H9 (cell line): ENCODE measurements around the gene SSBP2. TPM values are rescaled to one million over a fixed set of nuclear protein-coding genes. Genes with fewer than 3 reads are reported as not detected.

Experiments used
- DNase-seq: peaks from one replicate; pipeline ENCODE4 v3.0.0-alpha.2; 2017
- H2AFZ ChIP-seq: one replicate; pipeline ENCODE4 v1.6.1; 2013; ENCODE audit warnings: mild to moderate bottlenecking, low read length, control low read depth, moderate library complexity
- H2AK5ac ChIP-seq: 2 replicates; pipeline ENCODE4 v1.6.1; 2013; ENCODE audit warnings: low read length, control low read depth, mixed read lengths; ENCODE audit not compliant: insufficient read length
- H2BK120ac ChIP-seq: one replicate; pipeline ENCODE4 v1.6.1; 2013; ENCODE audit warnings: low read depth, mild to moderate bottlenecking, low read length, control low read depth, inconsistent platforms; ENCODE audit not compliant: poor library complexity, severe bottlenecking
- H2BK12ac ChIP-seq: 2 replicates; pipeline ENCODE4 v1.6.1; 2013; ENCODE audit warnings: low read length, control low read depth, mixed read lengths, low read depth; ENCODE audit not compliant: insufficient read length
- H2BK15ac ChIP-seq: 2 replicates; pipeline ENCODE4 v1.6.1; 2013; ENCODE audit warnings: low read depth, low read length, control low read depth
- H2BK20ac ChIP-seq: one replicate; pipeline ENCODE4 v1.6.1; 2013; ENCODE audit warnings: low read depth, mild to moderate bottlenecking, low read length, control low read depth, inconsistent platforms; ENCODE audit not compliant: poor library complexity, severe bottlenecking
- H2BK5ac ChIP-seq: 2 replicates; pipeline ENCODE4 v1.6.1; 2013; ENCODE audit warnings: low read length, control low read depth, mixed read lengths; ENCODE audit not compliant: insufficient read length
- H3K14ac ChIP-seq: 2 replicates; pipeline ENCODE4 v1.6.1; 2013; ENCODE audit warnings: low read length, control low read depth; ENCODE audit not compliant: insufficient read depth
- H3K18ac ChIP-seq: 2 replicates; pipeline ENCODE4 v1.6.1; 2013; ENCODE audit warnings: low read depth, mild to moderate bottlenecking, mixed read lengths, low read length, control low read depth; ENCODE audit not compliant: insufficient read length
- H3K23ac ChIP-seq: 2 replicates; pipeline ENCODE4 v1.6.1; 2013; ENCODE audit warnings: low read length, control low read depth, mixed read lengths, low read depth; ENCODE audit not compliant: insufficient read length
- H3K23me2 ChIP-seq: 2 replicates; pipeline ENCODE4 v1.6.1; 2013; ENCODE audit warnings: low read depth, mild to moderate bottlenecking, mixed read lengths, low read length, control low read depth; ENCODE audit not compliant: insufficient read length, poor library complexity, severe bottlenecking
- H3K27ac ChIP-seq: 2 replicates; pipeline ENCODE4 v1.5.1; 2013; ENCODE audit warnings: low read length, control low read depth, mixed read lengths, low read depth; ENCODE audit not compliant: insufficient read length
- H3K27me3 ChIP-seq: 2 replicates; pipeline ENCODE4 v1.6.1; 2013; ENCODE audit warnings: low read length, control low read depth, inconsistent platforms; ENCODE audit not compliant: insufficient read depth
- H3K4ac ChIP-seq: 2 replicates; pipeline ENCODE4 v1.6.1; 2013; ENCODE audit warnings: low read depth, mild to moderate bottlenecking, control low read depth, inconsistent platforms, low read length, moderate library complexity
- H3K4me1 ChIP-seq: 2 replicates; pipeline ENCODE4 v1.6.1; 2013; ENCODE audit warnings: low read length, control low read depth, inconsistent platforms; ENCODE audit not compliant: insufficient read depth
- H3K4me2 ChIP-seq: 2 replicates; pipeline ENCODE4 v1.6.1; 2013; ENCODE audit warnings: low read length, control low read depth, mixed read lengths; ENCODE audit not compliant: insufficient read length, insufficient read depth
- H3K56ac ChIP-seq: 2 replicates; pipeline ENCODE4 v1.6.1; 2013; ENCODE audit warnings: low read depth, mild to moderate bottlenecking, mixed read lengths, low read length, control low read depth; ENCODE audit not compliant: insufficient read length
- H3K79me1 ChIP-seq: 2 replicates; pipeline ENCODE4 v1.6.1; 2013; ENCODE audit warnings: low read depth, mild to moderate bottlenecking, moderate library complexity, low read length, control low read depth, inconsistent platforms; ENCODE audit not compliant: insufficient read depth, poor library complexity, severe bottlenecking
- H3K79me2 ChIP-seq: 2 replicates; pipeline ENCODE4 v1.6.1; 2013; ENCODE audit warnings: low read length, control low read depth, inconsistent platforms; ENCODE audit not compliant: insufficient read depth
- H3K9ac ChIP-seq: 2 replicates; pipeline ENCODE4 v1.6.1; 2013; ENCODE audit warnings: low read length, control low read depth, mixed read lengths; ENCODE audit not compliant: insufficient read length; ENCODE audit errors: extremely low read depth
- H3K9me3 ChIP-seq: one replicate; pipeline ENCODE4 v1.6.1; 2013; ENCODE audit warnings: low read depth, low read length, inconsistent platforms; ENCODE audit not compliant: control insufficient read depth
- H3T11ph ChIP-seq: one replicate; pipeline ENCODE4 v1.6.1; 2013; ENCODE audit warnings: mild to moderate bottlenecking, low read length, control low read depth, inconsistent platforms
- H4K20me1 ChIP-seq: one replicate; pipeline ENCODE4 v1.6.1; 2013; ENCODE audit not compliant: control insufficient read depth, insufficient read length, insufficient read depth
- H4K5ac ChIP-seq: 2 replicates; pipeline ENCODE4 v1.6.1; 2013; ENCODE audit warnings: low read depth, mild to moderate bottlenecking, mixed read lengths, low read length, control low read depth; ENCODE audit not compliant: insufficient read length
- H4K8ac ChIP-seq: replicated peaks from 2 replicates; pipeline ENCODE4 v1.6.1; 2013; ENCODE audit warnings: low read length, control low read depth, mixed read lengths, low read depth; ENCODE audit not compliant: insufficient read length
- H4K91ac ChIP-seq: 2 replicates; pipeline ENCODE4 v1.6.1; 2013; ENCODE audit warnings: low read depth, mild to moderate bottlenecking, moderate library complexity, mixed read lengths, low read length, control low read depth; ENCODE audit not compliant: insufficient read length
- H3K27ac Mint-ChIP-seq, 3 experiments: 2 replicates in 2 of 3; 3 replicates in 1 of 3; pipeline ENCODE4 v1.8.0; 2020 to 2021; ENCODE audit warnings: mixed read lengths in 3 of 3, mild to moderate bottlenecking in 1 of 3, moderate library complexity in 1 of 3
- H3K27me3 Mint-ChIP-seq: 2 replicates; pipeline ENCODE4 v1.8.0; 2021; ENCODE audit warnings: low read depth, mild to moderate bottlenecking, moderate library complexity, mixed read lengths
- H3K36me3 Mint-ChIP-seq, 3 experiments: 2 replicates in 2 of 3; 3 replicates in 1 of 3; pipeline ENCODE4 v1.8.0; 2020 to 2021; ENCODE audit warnings: low read depth in 3 of 3, mixed read lengths in 3 of 3; ENCODE audit not compliant: insufficient read depth in 1 of 3
- H3K4me1 Mint-ChIP-seq, 2 experiments: 2 replicates each; pipeline ENCODE4 v1.8.0; 2020; ENCODE audit warnings: mixed read lengths in 2 of 2
- H3K4me3 Mint-ChIP-seq, 2 experiments: 2 replicates in 1 of 2; 3 replicates in 1 of 2; pipeline ENCODE4 v1.8.0; 2020 to 2021; ENCODE audit warnings: mild to moderate bottlenecking in 2 of 2, mixed read lengths in 2 of 2, moderate library complexity in 1 of 2
- H3K9me3 Mint-ChIP-seq, 2 experiments: 2 replicates in 1 of 2; 3 replicates in 1 of 2; pipeline ENCODE4 v1.8.0; 2020; ENCODE audit warnings: mild to moderate bottlenecking in 2 of 2, mixed read lengths in 2 of 2, moderate library complexity in 1 of 2
- CTCF ChIP-seq: fragments of 200-600 bp; sonication (generic); conservative IDR thresholded peaks from 3 replicates; pipeline ENCODE4 v1.8.0; 2021; ENCODE audit warnings: antibody characterized with exemption, mild to moderate bottlenecking
- WGBS: extraction: QIAGEN DNeasy Blood & Tissue Kit; methylation state at CpG from one replicate; pipeline ENCODE4 v1.1.7; 2013; ENCODE audit warnings: missing lambda C conversion rate, low lambda C conversion rate, mixed read lengths; ENCODE audit not compliant: insufficient read length; ENCODE audit errors: extremely low coverage; 5-methylcytosine and 5-hydroxymethylcytosine counted together
- total RNA-seq: library from RNA; stranded (reverse); gene quantifications from 2 replicates; pipeline ENCODE4 v1.2.1, GENCODE V29; 2021

SSBP2 gene
- total RNA-seq, 1 experiment from 2014 or later, result 35.6 TPM

- H3K9ac ChIP-seq, result no peak overlapping the region
- Mint-ChIP-seq H3K36me3 (no peaks in the 10 kb centered on the region), H3K4me1 (peaks cover 3 to 11% of the 10 kb centered on the region in 2 experiments), H3K27me3 (no peaks in the 10 kb centered on the region), H3K27ac (no peak overlapping the region), H3K9me3 (no peaks in the 10 kb centered on the region), H3K4me3 (no peak overlapping the region)
- H2BK15ac ChIP-seq, result no peak overlapping the region
- H3K79me1 ChIP-seq, result no peaks in the 10 kb centered on the region
- no peak overlapping the region for H3K27ac ChIP-seq
- H2AFZ ChIP-seq, result no peak overlapping the region
- no peak overlapping the region for H2BK20ac ChIP-seq
- no peak overlapping the region for H3K18ac ChIP-seq
- no peak overlapping the region for H2BK5ac ChIP-seq
- H3T11ph ChIP-seq, result no peak overlapping the region
- no peaks in the 10 kb centered on the region for H3K9me3 ChIP-seq
- no peaks in the 10 kb centered on the region for H3K23me2 ChIP-seq
- H3K4me2 ChIP-seq, result no peak overlapping the region
- no peak overlapping the region for H4K91ac ChIP-seq
- H3K23ac ChIP-seq, result no peak overlapping the region
- H4K20me1 ChIP-seq, result no peaks in the 10 kb centered on the region
- no peak overlapping the region for H4K8ac ChIP-seq
- H3K56ac ChIP-seq, result no peak overlapping the region
- WGBS, result no CpG with 5 or more reads among the region's 4 CpGs
- H3K79me2 ChIP-seq, result no peaks in the 10 kb centered on the region
- H4K5ac ChIP-seq, result no peak overlapping the region
- H3K14ac ChIP-seq, result no peak overlapping the region
- no peaks in the 10 kb centered on the region for H3K4me1 ChIP-seq
- no peak overlapping the region for H3K4ac ChIP-seq
- H2AK5ac ChIP-seq, result no peak overlapping the region
- no peak overlapping the region for H2BK120ac ChIP-seq
- H2BK12ac ChIP-seq, result no peak overlapping the region
- DNase-seq, result no peak
- TF ChIP-seq CTCF, result no peak
- H3K27me3 ChIP-seq, result no peaks in the 10 kb centered on the region
These were observed 29.0 kb upstream of the SSBP2 start for GRCh38 chr5:81779916-81780266.
